HCT116 (cell line): Measurements from ENCODE around the gene KCTD2. TPM values are rescaled to one million over a fixed set of nuclear protein-coding genes. Genes with fewer than 3 reads are reported as not detected.
A peak's percentile ranks its signal among the peaks of the same experiment; 100 is the strongest.

ENCODE experiments used
- ATAC-seq: fragments of 200-7000 bp; cut with Tn5 transposase; 2 replicates; pipeline ENCODE4 v1.9.1; 2020; ENCODE audit warnings: mild to moderate bottlenecking, moderate library complexity
- BruUV-seq: library from RNA; stranded (reverse); fragments of 400-500 nt; replicated peaks from 2 replicates; lab custom pipeline; 2021; lab: Mats Ljungman, UMichigan
- CTCF ChIA-PET: fragments of 300-600 bp; sonication (Branson Sonifier 250); formaldehyde crosslinking; loops from one replicate; lab custom pipeline; 2021; ENCODE audit warnings: antibody characterized with exemption; lab: Charles Lee
- POLR2A ChIA-PET: fragments of 300-600, 350-600 bp; sonication (Branson Sonifier 250); formaldehyde crosslinking; loops from one replicate; lab custom pipeline; 2021; ENCODE audit warnings: antibody characterized with exemption; lab: Charles Lee
- RAD21 ChIA-PET, 2 experiments: fragments of 300-600 bp; sonication (Branson Sonifier 250); formaldehyde crosslinking; loops; one replicate each; lab custom pipeline; 2023; ENCODE audit warnings: low total read pairs in 2 of 2; ENCODE audit not compliant: uncharacterized antibody in 2 of 2, unreplicated experiment in 2 of 2, low non-redundant PET in 1 of 2; lab: Charles Lee
- DNase-seq: peaks from one replicate; pipeline ENCODE4 v3.0.0-alpha.2; 2010; ENCODE audit warnings: low read depth, low spot score
- H2AFZ ChIP-seq: fragments of 200-600 bp; shearing (Covaris generic), sonication (generic); 2 replicates; pipeline ENCODE4 v1.6.1; 2017; ENCODE audit warnings: low read depth, mixed run types, mixed read lengths, antibody characterized with exemption, low read length; ENCODE audit not compliant: poor library complexity, severe bottlenecking
- H3K27ac ChIP-seq: 2 replicates; pipeline ENCODE4 v1.5.1; 2012; ENCODE audit warnings: low read depth, low read length
- H3K27me3 ChIP-seq: fragments of 200-600 bp; sonication (generic); 2 replicates; pipeline ENCODE4 v1.6.1; 2016; ENCODE audit warnings: mixed run types, low read length, mixed read lengths; ENCODE audit not compliant: insufficient read depth
- H3K36me3 ChIP-seq, 2 experiments: fragments of 200-500 bp in 1 of 2; fragments of 200-600 bp in 1 of 2; sonication (Bioruptor generic) in 1 of 2; sonication (generic) in 1 of 2; 2 replicates each; pipeline versions ENCODE4 v1.5.1 to v1.6.1; 2014 to 2016; ENCODE audit warnings: low read length in 2 of 2, inconsistent platforms in 1 of 2, mixed read lengths in 1 of 2, mixed run types in 1 of 2; ENCODE audit not compliant: insufficient read depth in 2 of 2, control insufficient read depth in 1 of 2
- H3K4me1 ChIP-seq, 2 experiments: fragments of 200-600 bp in 1 of 2; sonication (generic) in 1 of 2; 2 replicates each; pipeline versions ENCODE4 v1.5.1 to v1.6.1; 2012 to 2017; ENCODE audit warnings: low read length in 2 of 2, inconsistent platforms in 1 of 2, mild to moderate bottlenecking in 1 of 2, mixed read lengths in 1 of 2, mixed run types in 1 of 2, moderate library complexity in 1 of 2; ENCODE audit not compliant: insufficient read depth in 2 of 2, control insufficient read depth in 1 of 2
- H3K4me2 ChIP-seq: fragments of 200-600 bp; sonication (generic); 2 replicates; pipeline ENCODE4 v1.6.1; 2017; ENCODE audit warnings: mixed run types, low read length, mixed read lengths
- H3K4me3 ChIP-seq, 2 experiments: fragments of 200-600 bp in 1 of 2; sonication (generic) in 1 of 2; replicated peaks in 1 of 2; 2 replicates each; pipeline ENCODE4 v1.5.1; 2011 to 2016; ENCODE audit warnings: low read length in 2 of 2, control low read depth in 1 of 2, low read depth in 1 of 2, mild to moderate bottlenecking in 1 of 2, mixed read lengths in 1 of 2, mixed run types in 1 of 2
- H3K79me2 ChIP-seq: fragments of 200-600 bp; sonication (generic); 2 replicates; pipeline ENCODE4 v1.6.1; 2017; ENCODE audit warnings: mild to moderate bottlenecking, mixed run types, low read length, moderate library complexity, mixed read lengths; ENCODE audit not compliant: insufficient read depth
- H3K9ac ChIP-seq: fragments of 200-600 bp; sonication (generic); 2 replicates; pipeline ENCODE4 v1.6.1; 2016; ENCODE audit warnings: low read length, mixed read lengths
- H3K9me2 ChIP-seq: fragments of 200-600 bp; sonication (generic), shearing (Covaris generic); 2 replicates; pipeline ENCODE4 v1.6.1; 2017; ENCODE audit warnings: mixed run types, mild to moderate bottlenecking, moderate library complexity; ENCODE audit not compliant: insufficient read depth
- H3K9me3 ChIP-seq, 2 experiments: fragments of 200-500 bp in 1 of 2; fragments of 200-600 bp in 1 of 2; sonication (Bioruptor generic) in 1 of 2; sonication (generic) in 1 of 2; 2 replicates each; pipeline ENCODE4 v1.6.1; 2014 to 2017; ENCODE audit warnings: low read length in 2 of 2, mixed read lengths in 2 of 2, inconsistent platforms in 1 of 2, low read depth in 1 of 2, mild to moderate bottlenecking in 1 of 2, mixed run types in 1 of 2, moderate library complexity in 1 of 2; ENCODE audit not compliant: control insufficient read depth in 1 of 2, insufficient read depth in 1 of 2
- H4K20me1 ChIP-seq: fragments of 200-600 bp; sonication (generic), shearing (Covaris generic); 2 replicates; pipeline ENCODE4 v1.6.1; 2017; ENCODE audit warnings: mixed run types, mild to moderate bottlenecking, moderate library complexity; ENCODE audit not compliant: insufficient read depth
- EZH2 ChIP-seq: fragments of 200-600 bp; sonication (generic); IDR thresholded peaks from 2 replicates; pipeline ENCODE4 v1.6.1; 2017; ENCODE audit warnings: antibody characterized with exemption, mixed run types
- EZH2phosphoT487 ChIP-seq: fragments of 200-600 bp; IDR thresholded peaks from 2 replicates; pipeline ENCODE4 v1.6.1; 2018; ENCODE audit warnings: antibody characterized with exemption, borderline replicate concordance
- JUND ChIP-seq: IDR thresholded peaks from 2 replicates; pipeline ENCODE4 v1.6.1; 2012
- POLR2A ChIP-seq: IDR thresholded peaks from 2 replicates; pipeline ENCODE4 v1.7.0; 2011; ENCODE audit warnings: borderline replicate concordance; ENCODE audit not compliant: insufficient read depth, insufficient read length; ENCODE audit errors: extremely low read depth
- SRF ChIP-seq: IDR thresholded peaks from 2 replicates; pipeline ENCODE4 v1.6.1; 2012; ENCODE audit warnings: low read depth
- ZFX ChIP-seq: fragments of 450-650 bp; IDR thresholded peaks from 2 replicates; pipeline ENCODE4 v1.6.1; 2017
- intact Hi-C: fragments of 100-400 bp; cut with micrococcal nuclease; formaldehyde crosslinking; loops from 2 replicates; pipeline ENCODE4 v1.10.0; 2022
- total RNA-seq: library from RNA; stranded (reverse); gene quantifications from one replicate; pipeline ENCODE4 v1.2.1, GENCODE V29; 2021; ENCODE audit not compliant: unreplicated experiment
- TF ChIP-seq, protein P1 (sequence below): IDR thresholded peaks from 2 replicates; pipeline ENCODE4 v1.6.1; 2012
- TF ChIP-seq, protein P2 (sequence below), 3 experiments: fragments of 200-600 bp in 1 of 3; sonication (generic) in 1 of 3; IDR thresholded peaks in 2 of 3; conservative IDR thresholded peaks in 1 of 3; 2 replicates each; pipeline ENCODE4 v1.5.1; 2012 to 2017; ENCODE audit warnings: low read depth in 2 of 3, low read length in 2 of 3, antibody characterized with exemption in 1 of 3, borderline replicate concordance in 1 of 3, control low read depth in 1 of 3, mild to moderate bottlenecking in 1 of 3, mixed read lengths in 1 of 3, mixed run types in 1 of 3, moderate library complexity in 1 of 3; ENCODE audit not compliant: insufficient read depth in 1 of 3

KCTD2 gene
- total RNA-seq, 1 experiment from 2014 or later: 23.3 TPM

DNA sequence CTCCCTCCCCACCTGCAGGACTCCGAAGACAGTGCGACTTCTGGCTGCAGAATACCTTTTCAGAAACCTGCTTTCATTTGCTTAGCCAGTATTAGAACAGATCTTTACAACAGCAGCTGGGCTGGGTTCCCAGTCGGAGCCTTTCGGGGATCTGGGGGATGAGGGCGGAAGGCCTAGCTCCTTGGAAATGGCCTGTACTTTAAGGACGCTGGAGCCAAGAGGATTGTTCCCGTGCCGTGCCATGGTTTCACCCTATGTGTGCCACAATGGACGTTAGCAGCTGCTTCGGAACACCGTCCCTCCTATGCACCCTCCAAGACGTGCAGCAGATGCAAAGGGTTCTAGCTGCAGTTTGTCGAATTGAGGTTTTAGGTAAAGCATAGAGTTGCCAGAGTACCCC lies 16.2 kb downstream of the KCTD2 start:
- BruUV-seq: no TSS peak
- Histone ChIP-seq H3K36me3 (peaks cover 24 to 41% of the 10 kb centered on the region in 2 experiments; a peak in 3 of 4 replicates), H3K27me3 (no peaks in the 10 kb centered on the region), H3K27ac (no peak overlapping the region), H2AFZ (no peak overlapping the region), H3K9ac (no peak overlapping the region), H3K4me1 (no peaks in the 10 kb centered on the region), H3K9me2 (no peaks in the 10 kb centered on the region), H3K79me2 (no peaks in the 10 kb centered on the region), H3K4me2 (no peak overlapping the region), H3K9me3 (no peaks in the 10 kb centered on the region), H4K20me1 (no peaks in the 10 kb centered on the region), H3K4me3 (no peak overlapping the region)
- DNase-seq (no peak), ATAC-seq (no peak)
- CTCF ChIA-PET: interaction anchor here (0.6 kb wide), 1 partner anchor 68 kb away, joined by 3 read pairs; the partner anchor contains the start of gene NT5C
- POLR2A ChIA-PET: interaction anchor here (1.1 to 1.2 kb wide), 2 partner anchors 25 to 61 kb away, joined by 3 to 5 read pairs; partner anchors contain the start of gene SLC16A5
- intact Hi-C loops: no loop called here
- RAD21 ChIA-PET: no interaction called here
- TF ChIP-seq EZH2phosphoT487: no peak
- TF ChIP-seq EZH2: no peak
- no peak for TF ChIP-seq POLR2A
- TF ChIP-seq, protein P1, sequence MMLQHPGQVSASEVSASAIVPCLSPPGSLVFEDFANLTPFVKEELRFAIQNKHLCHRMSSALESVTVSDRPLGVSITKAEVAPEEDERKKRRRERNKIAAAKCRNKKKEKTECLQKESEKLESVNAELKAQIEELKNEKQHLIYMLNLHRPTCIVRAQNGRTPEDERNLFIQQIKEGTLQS: no peak
- no peak for TF ChIP-seq JUND
- TF ChIP-seq ZFX: no peak
- no peak for TF ChIP-seq SRF
- TF ChIP-seq, protein P2, sequence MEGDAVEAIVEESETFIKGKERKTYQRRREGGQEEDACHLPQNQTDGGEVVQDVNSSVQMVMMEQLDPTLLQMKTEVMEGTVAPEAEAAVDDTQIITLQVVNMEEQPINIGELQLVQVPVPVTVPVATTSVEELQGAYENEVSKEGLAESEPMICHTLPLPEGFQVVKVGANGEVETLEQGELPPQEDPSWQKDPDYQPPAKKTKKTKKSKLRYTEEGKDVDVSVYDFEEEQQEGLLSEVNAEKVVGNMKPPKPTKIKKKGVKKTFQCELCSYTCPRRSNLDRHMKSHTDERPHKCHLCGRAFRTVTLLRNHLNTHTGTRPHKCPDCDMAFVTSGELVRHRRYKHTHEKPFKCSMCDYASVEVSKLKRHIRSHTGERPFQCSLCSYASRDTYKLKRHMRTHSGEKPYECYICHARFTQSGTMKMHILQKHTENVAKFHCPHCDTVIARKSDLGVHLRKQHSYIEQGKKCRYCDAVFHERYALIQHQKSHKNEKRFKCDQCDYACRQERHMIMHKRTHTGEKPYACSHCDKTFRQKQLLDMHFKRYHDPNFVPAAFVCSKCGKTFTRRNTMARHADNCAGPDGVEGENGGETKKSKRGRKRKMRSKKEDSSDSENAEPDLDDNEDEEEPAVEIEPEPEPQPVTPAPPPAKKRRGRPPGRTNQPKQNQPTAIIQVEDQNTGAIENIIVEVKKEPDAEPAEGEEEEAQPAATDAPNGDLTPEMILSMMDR (IDR thresholded peaks at IDR 0.05 in 2 of 3, conservative IDR thresholded peaks at IDR 0.05 in 1 of 3; ENCODE audit: borderline replicate concordance in 1 of 3, insufficient read depth in 1 of 3, low read depth in 2 of 3, low read length in 2 of 3): no peak

DNA sequence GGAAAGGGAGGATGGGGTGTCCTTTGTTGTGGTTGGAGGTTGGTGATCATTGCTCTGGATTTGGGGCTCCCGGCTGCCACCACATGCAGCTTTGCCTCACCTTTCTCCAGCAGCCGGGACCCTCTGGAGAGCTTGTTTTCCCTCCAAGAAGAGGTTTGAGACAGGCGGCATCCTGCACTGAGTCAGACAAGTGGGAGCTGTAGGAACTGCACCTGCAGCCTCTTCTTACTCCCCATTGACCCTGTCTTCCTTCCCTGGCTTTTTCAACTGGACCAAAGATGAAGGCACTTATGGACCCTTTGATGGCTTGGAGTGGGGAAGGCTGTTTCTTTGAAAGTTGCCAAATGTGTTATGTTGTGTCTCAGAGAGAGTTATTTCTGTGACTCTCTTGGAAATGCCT lies 16.6 kb downstream of the KCTD2 start:
- POLR2A ChIA-PET: interaction anchor here (1.1 to 1.2 kb wide), 2 partner anchors 24 to 60 kb away, joined by 3 to 5 read pairs; partner anchors contain the start of gene SLC16A5
- RAD21 ChIA-PET: no interaction called here
- Histone ChIP-seq H2AFZ (no peak overlapping the region), H3K9ac (no peak overlapping the region), H3K4me2 (no peak overlapping the region), H3K9me2 (no peaks in the 10 kb centered on the region), H3K4me3 (no peak overlapping the region), H3K9me3 (no peaks in the 10 kb centered on the region)
- intact Hi-C loops: no loop called here
- TF ChIP-seq EZH2: no peak
- TF ChIP-seq, protein P2 (IDR thresholded peaks at IDR 0.05 in 2 of 3, conservative IDR thresholded peaks at IDR 0.05 in 1 of 3; ENCODE audit: borderline replicate concordance in 1 of 3, insufficient read depth in 1 of 3, low read depth in 2 of 3, low read length in 2 of 3): peak in 1 of 3 experiments; percentile 25; a peak in 1 of 6 replicates
- TF ChIP-seq, all 23 proteins: peak for 1
- Histone ChIP-seq H3K36me3 (peaks cover 24 to 41% of the 10 kb centered on the region in 2 experiments; a peak in 3 of 4 replicates), H3K27ac (no peak overlapping the region), H3K79me2 (no peaks in the 10 kb centered on the region), H3K27me3 (no peaks in the 10 kb centered on the region), H4K20me1 (no peaks in the 10 kb centered on the region), H3K4me1 (no peaks in the 10 kb centered on the region)
- CTCF ChIA-PET: no interaction called here
- BruUV-seq: no TSS peak
- no peak for DNase-seq
- ATAC-seq: peak; percentile 46; the same call in 1 of the 2 replicates
